ENCODE data around the gene PATE4.
"Not testable (repeated sequence)": the region's sequence is repeated elsewhere in the genome, so short reads cannot be mapped to it uniquely, and the experiment has no call there.

The PATE4 gene

GRCh38 chr11:125833016-125833415, at the start of gene PATE4:
Gene PATE4, plus strand, starts transcription at chr11:125833316. Its CDS starts 44 bp downstream, at chr11:125833360.
- in situ Hi-C loops (cut with MboI; ENCODE audit: low sequenced_read_pairs), result no loop called here

GRCh38 chr11:125784678-125785077, 48.4 kb upstream of the PATE4 start:
- in situ Hi-C loops (cut with MboI; ENCODE audit: low sequenced_read_pairs), result no loop called here

GRCh38 chr11:125787827-125788226, 45.3 kb upstream of the PATE4 start, which contains the start of gene PATE3:
Gene PATE3, plus strand, starts transcription at chr11:125788127. Its CDS starts 25 bp downstream, at chr11:125788152.
- in situ Hi-C loops (cut with MboI; ENCODE audit: low sequenced_read_pairs), result no loop called here

GRCh38 chr11:125790825-125791224, 42.3 kb upstream of the PATE4 start:
- in situ Hi-C loops (cut with MboI; ENCODE audit: low sequenced_read_pairs), result no loop called here

- in situ Hi-C loops (cut with MboI; ENCODE audit: low sequenced_read_pairs), result no loop called here
Observed at GRCh38 chr11:125797641-125798040, 35.5 kb upstream of the PATE4 start.

GRCh38 chr11:125799808-125800207, 33.3 kb upstream of the PATE4 start:
- in situ Hi-C loops (cut with MboI; ENCODE audit: low sequenced_read_pairs), result no loop called here

- in situ Hi-C loops (cut with MboI; ENCODE audit: low sequenced_read_pairs), result no loop called here
Observed at GRCh38 chr11:125802387-125802786, 30.7 kb upstream of the PATE4 start.

GRCh38 chr11:125807909-125808308, 25.2 kb upstream of the PATE4 start:
- in situ Hi-C loops (cut with MboI; ENCODE audit: low sequenced_read_pairs), result no loop called here

- in situ Hi-C loops (cut with MboI; ENCODE audit: low sequenced_read_pairs), result no loop called here
Observed at GRCh38 chr11:125835748-125836147, 2.6 kb downstream of the PATE4 start.

GRCh38 chr11:125842321-125842948, 9.3 kb downstream of the PATE4 start:
- in situ Hi-C loops (cut with MboI; ENCODE audit: low sequenced_read_pairs), result no loop called here

- in situ Hi-C loops (cut with MboI; ENCODE audit: low sequenced_read_pairs), result no loop called here
Observed at GRCh38 chr11:125846188-125846587, 13.1 kb downstream of the PATE4 start.

- in situ Hi-C loops (cut with MboI; ENCODE audit: low sequenced_read_pairs), result not testable (repeated sequence)
Observed at GRCh38 chr11:125857670-125858069, 24.6 kb downstream of the PATE4 start.

GRCh38 chr11:125862786-125863185, 29.7 kb downstream of the PATE4 start:
- in situ Hi-C loops (cut with MboI; ENCODE audit: low sequenced_read_pairs), result not testable (repeated sequence)

GRCh38 chr11:125865354-125865753, 32.2 kb downstream of the PATE4 start:
- in situ Hi-C loops (cut with MboI; ENCODE audit: low sequenced_read_pairs), result not testable (repeated sequence)

- in situ Hi-C loops (cut with MboI; ENCODE audit: low sequenced_read_pairs), result no loop called here
Observed at GRCh38 chr11:125869521-125869920, 36.4 kb downstream of the PATE4 start.

GRCh38 chr11:125871391-125872137, 38.4 kb downstream of the PATE4 start:
- in situ Hi-C loops (cut with MboI; ENCODE audit: low sequenced_read_pairs), result no loop called here

GRCh38 chr11:125872138-125872491, 39.0 kb downstream of the PATE4 start:
- in situ Hi-C loops (cut with MboI; ENCODE audit: low sequenced_read_pairs), result no loop called here

- in situ Hi-C loops (cut with MboI; ENCODE audit: low sequenced_read_pairs), result no loop called here
Observed at GRCh38 chr11:125873881-125874555, 40.9 kb downstream of the PATE4 start.

- in situ Hi-C loops (cut with MboI; ENCODE audit: low sequenced_read_pairs), result no loop called here
Observed at GRCh38 chr11:125874556-125875124, 41.5 kb downstream of the PATE4 start.

- in situ Hi-C loops (cut with MboI; ENCODE audit: low sequenced_read_pairs), result no loop called here
Observed at GRCh38 chr11:125881291-125881690, 48.2 kb downstream of the PATE4 start.

GRCh38 chr11:125883375-125883774, 50.3 kb downstream of the PATE4 start:
- in situ Hi-C loops (cut with MboI; ENCODE audit: low sequenced_read_pairs), result no loop called here

GRCh38 chr11:125886997-125887372, 53.9 kb downstream of the PATE4 start:
- in situ Hi-C loops (cut with MboI; ENCODE audit: low sequenced_read_pairs), result no loop called here
